Spinal cord (tissue), 10 donors: ENCODE results near the gene SEMA4B. TPM values are rescaled to one million over a fixed set of nuclear protein-coding genes. Genes with fewer than 3 reads are reported as not detected.

ENCODE experiments used
- DNase-seq, 6 donors: peaks; one replicate each; pipeline versions ENCODE4 v3.0.0 to v3.0.0-alpha.2; 2013 to 2015; ENCODE audit warnings: low spot score in 6 of 6, low read depth in 4 of 6
- H3K27ac ChIP-seq: one replicate; pipeline ENCODE4 v1.5.1; 2013; ENCODE audit warnings: low read depth, low read length, control low read depth
- H3K27me3 ChIP-seq: one replicate; pipeline ENCODE4 v1.6.1; 2013; ENCODE audit warnings: low read length; ENCODE audit not compliant: control insufficient read depth, insufficient read depth
- H3K36me3 ChIP-seq: one replicate; pipeline ENCODE4 v1.6.1; 2013; ENCODE audit warnings: low read length; ENCODE audit not compliant: control insufficient read depth, insufficient read depth
- H3K4me1 ChIP-seq: one replicate; pipeline ENCODE4 v1.6.1; 2013; ENCODE audit warnings: low read length; ENCODE audit not compliant: control insufficient read depth, insufficient read depth
- H3K4me3 ChIP-seq: one replicate; pipeline ENCODE4 v1.5.1; 2013; ENCODE audit warnings: low read depth, low read length, control low read depth
- H3K9me3 ChIP-seq: one replicate; pipeline ENCODE4 v1.6.1; 2013; ENCODE audit warnings: low read length; ENCODE audit not compliant: control insufficient read depth, insufficient read depth
- WGBS: methylation state at CpG from one replicate; pipeline ENCODE4 v1.1.5; 2013; ENCODE audit warnings: missing lambda C conversion rate; ENCODE audit not compliant: insufficient coverage; 5-methylcytosine and 5-hydroxymethylcytosine counted together
- polyA plus RNA-seq, 2 donors: library from polyadenylated mRNA; unstranded; fragments of 120-200 nt; gene quantifications; one replicate each; pipeline ENCODE4 v1.2.1, GENCODE V29; 2013; ENCODE audit not compliant: insufficient read length in 2 of 2
- total RNA-seq, 2 donors: library from RNA; depleted of rRNA in 1 of 2; stranded (reverse); fragments of 120-200 nt in 1 of 2; fragments of >200 nt in 1 of 2; gene quantifications; one replicate each; pipeline versions ENCODE4 v1.2.3 to v1.2.4, GENCODE V29; 2013 to 2014
- donor health status: healthy.

The SEMA4B gene
- total and polyA plus RNA-seq, 4 donors, result 12.5 to 67.6 (median 44.8) TPM

GRCh38 chr15:90223441-90224165, 22.5 kb downstream of the SEMA4B start:
- DNase-seq, result no peak
- WGBS, result 96% methylated on average over 21 of the region's 22 CpGs
- Histone ChIP-seq H3K4me3 (no peak overlapping the region), H3K4me1 (peaks cover 22% of the 10 kb centered on the region), H3K9me3 (no peaks in the 10 kb centered on the region), H3K27me3 (no peaks in the 10 kb centered on the region), H3K36me3 (peaks cover 85% of the 10 kb centered on the region), H3K27ac (no peak overlapping the region)

- no peaks in the 10 kb centered on the region for H3K27me3 ChIP-seq
- no peak overlapping the region for H3K27ac ChIP-seq
- DNase-seq, result no peak
- no peak overlapping the region for H3K4me3 ChIP-seq
- H3K9me3 ChIP-seq, result no peaks in the 10 kb centered on the region
- WGBS, result 97% methylated on average over 14 of the region's 17 CpGs
- peaks cover 17% of the 10 kb centered on the region for H3K4me1 ChIP-seq
- peaks cover 88% of the 10 kb centered on the region for H3K36me3 ChIP-seq
Observed at GRCh38 chr15:90225047-90225446, 23.9 kb downstream of the SEMA4B start.

DNA sequence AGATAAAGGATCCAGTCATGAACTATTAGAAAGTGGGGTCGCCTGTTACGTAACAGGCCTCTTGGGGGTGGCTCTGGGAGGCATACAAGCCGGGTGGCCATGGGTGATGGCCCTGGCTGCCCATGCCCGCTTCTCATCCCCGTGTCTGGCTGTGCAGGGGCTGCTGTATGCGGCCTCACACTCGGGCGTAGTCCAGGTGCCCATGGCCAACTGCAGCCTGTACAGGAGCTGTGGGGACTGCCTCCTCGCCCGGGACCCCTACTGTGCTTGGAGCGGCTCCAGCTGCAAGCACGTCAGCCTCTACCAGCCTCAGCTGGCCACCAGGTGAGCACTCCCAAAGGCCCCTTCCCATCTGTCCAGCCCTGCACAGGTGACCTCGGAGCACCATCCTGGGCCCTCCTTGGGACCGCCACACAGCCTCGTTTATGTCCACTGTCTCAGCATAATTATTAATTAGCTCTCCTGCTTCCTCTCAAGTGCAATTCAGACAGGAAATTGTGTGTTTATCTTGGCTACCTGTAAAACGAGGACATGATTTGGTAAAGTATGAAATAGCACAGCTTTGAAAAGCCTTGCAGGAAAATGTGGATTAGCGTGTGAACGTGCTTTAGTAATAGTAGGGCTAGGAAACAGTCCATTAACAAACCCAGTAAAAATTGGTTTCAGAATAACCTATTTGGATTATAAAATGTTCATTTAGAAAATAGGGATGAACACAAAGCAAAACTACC, 24.5 kb downstream of the SEMA4B start:
- 90% methylated on average over 13 of the region's 18 CpGs for WGBS
- peaks cover 89% of the 10 kb centered on the region for H3K36me3 ChIP-seq
- no peak overlapping the region for H3K27ac ChIP-seq

DNA sequence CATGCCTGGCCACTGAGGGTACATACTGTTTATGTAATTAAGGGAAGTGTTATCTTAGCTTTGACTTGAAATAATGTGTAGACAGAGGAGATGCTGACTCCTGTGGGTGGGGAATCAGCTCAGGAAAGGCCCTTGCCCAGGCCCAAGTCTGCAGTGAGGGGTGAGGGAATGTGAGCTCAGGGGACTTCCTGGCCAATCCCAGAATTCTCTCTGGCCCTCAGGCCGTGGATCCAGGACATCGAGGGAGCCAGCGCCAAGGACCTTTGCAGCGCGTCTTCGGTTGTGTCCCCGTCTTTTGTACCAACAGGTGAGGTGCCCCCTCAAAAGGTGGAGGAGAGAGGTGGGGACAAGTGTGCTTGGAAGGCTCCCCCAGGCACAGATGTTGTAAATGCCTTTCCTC, 26.2 kb downstream of the SEMA4B start:
- WGBS, result 95% methylated on average over 6 of the region's 7 CpGs
- no peaks in the 10 kb centered on the region for H3K27me3 ChIP-seq
- H3K9me3 ChIP-seq, result no peaks in the 10 kb centered on the region
- H3K36me3 ChIP-seq, result peaks cover 85% of the 10 kb centered on the region
- H3K27ac ChIP-seq, result no peak overlapping the region
- no peak overlapping the region for H3K4me3 ChIP-seq
- DNase-seq, result no peak
- H3K4me1 ChIP-seq, result peaks cover 14% of the 10 kb centered on the region

More for the DNA sequence above, 24.5 kb downstream of the SEMA4B start:
- no peaks in the 10 kb centered on the region for H3K27me3 ChIP-seq
- no peak for DNase-seq
- peaks cover 22% of the 10 kb centered on the region for H3K4me1 ChIP-seq
- no peaks in the 10 kb centered on the region for H3K9me3 ChIP-seq
- H3K4me3 ChIP-seq, result no peak overlapping the region

DNA sequence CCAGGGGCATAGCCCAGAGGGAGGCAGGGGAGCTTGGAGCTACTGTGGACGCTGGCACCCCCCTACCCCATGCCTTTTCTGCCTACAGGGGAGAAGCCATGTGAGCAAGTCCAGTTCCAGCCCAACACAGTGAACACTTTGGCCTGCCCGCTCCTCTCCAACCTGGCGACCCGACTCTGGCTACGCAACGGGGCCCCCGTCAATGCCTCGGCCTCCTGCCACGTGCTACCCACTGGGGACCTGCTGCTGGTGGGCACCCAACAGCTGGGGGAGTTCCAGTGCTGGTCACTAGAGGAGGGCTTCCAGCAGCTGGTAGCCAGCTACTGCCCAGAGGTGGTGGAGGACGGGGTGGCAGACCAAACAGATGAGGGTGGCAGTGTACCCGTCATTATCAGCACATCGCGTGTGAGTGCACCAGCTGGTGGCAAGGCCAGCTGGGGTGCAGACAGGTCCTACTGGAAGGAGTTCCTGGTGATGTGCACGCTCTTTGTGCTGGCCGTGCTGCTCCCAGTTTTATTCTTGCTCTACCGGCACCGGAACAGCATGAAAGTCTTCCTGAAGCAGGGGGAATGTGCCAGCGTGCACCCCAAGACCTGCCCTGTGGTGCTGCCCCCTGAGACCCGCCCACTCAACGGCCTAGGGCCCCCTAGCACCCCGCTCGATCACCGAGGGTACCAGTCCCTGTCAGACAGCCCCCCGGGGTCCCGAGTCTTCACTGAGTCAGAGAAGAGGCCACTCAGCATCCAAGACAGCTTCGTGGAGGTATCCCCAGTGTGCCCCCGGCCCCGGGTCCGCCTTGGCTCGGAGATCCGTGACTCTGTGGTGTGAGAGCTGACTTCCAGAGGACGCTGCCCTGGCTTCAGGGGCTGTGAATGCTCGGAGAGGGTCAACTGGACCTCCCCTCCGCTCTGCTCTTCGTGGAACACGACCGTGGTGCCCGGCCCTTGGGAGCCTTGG, 27.0 kb downstream of the SEMA4B start:
- Histone ChIP-seq H3K27ac (no peak overlapping the region), H3K4me3 (no peak overlapping the region), H3K4me1 (peaks cover 21% of the 10 kb centered on the region), H3K36me3 (peaks cover 79% of the 10 kb centered on the region), H3K9me3 (no peaks in the 10 kb centered on the region), H3K27me3 (no peaks in the 10 kb centered on the region)
- no peak for DNase-seq
- WGBS, result 94% methylated on average over 37 of the region's 38 CpGs

DNA sequence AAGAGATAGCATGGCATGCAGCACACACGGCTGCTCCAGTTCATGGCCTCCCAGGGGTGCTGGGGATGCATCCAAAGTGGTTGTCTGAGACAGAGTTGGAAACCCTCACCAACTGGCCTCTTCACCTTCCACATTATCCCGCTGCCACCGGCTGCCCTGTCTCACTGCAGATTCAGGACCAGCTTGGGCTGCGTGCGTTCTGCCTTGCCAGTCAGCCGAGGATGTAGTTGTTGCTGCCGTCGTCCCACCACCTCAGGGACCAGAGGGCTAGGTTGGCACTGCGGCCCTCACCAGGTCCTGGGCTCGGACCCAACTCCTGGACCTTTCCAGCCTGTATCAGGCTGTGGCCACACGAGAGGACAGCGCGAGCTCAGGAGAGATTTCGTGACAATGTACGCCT, 27.8 kb downstream of the SEMA4B start:
- peaks cover 70% of the 10 kb centered on the region for H3K36me3 ChIP-seq
- H3K27ac ChIP-seq, result no peak overlapping the region
- WGBS, result 94% methylated on average over 15 of the region's 15 CpGs
- peaks cover 25% of the 10 kb centered on the region for H3K4me1 ChIP-seq
- DNase-seq, result no peak
- no peaks in the 10 kb centered on the region for H3K27me3 ChIP-seq
- H3K9me3 ChIP-seq, result no peaks in the 10 kb centered on the region
- no peak overlapping the region for H3K4me3 ChIP-seq

GRCh38 chr15:90230071-90230494, 29.0 kb downstream of the SEMA4B start:
- DNase-seq, result peak in 1 of 6 donors; percentile 39
- WGBS, result 63% methylated on average over 8 of the region's 12 CpGs
- H3K27me3 ChIP-seq, result no peaks in the 10 kb centered on the region
- peaks cover 59% of the 10 kb centered on the region for H3K36me3 ChIP-seq
- no peak overlapping the region for H3K4me3 ChIP-seq
- H3K27ac ChIP-seq, result no peak overlapping the region
- H3K9me3 ChIP-seq, result no peaks in the 10 kb centered on the region
- peaks cover 27% of the 10 kb centered on the region for H3K4me1 ChIP-seq

- 87% methylated on average over 5 of the region's 8 CpGs for WGBS
- no peak for DNase-seq
- peaks cover 54% of the 10 kb centered on the region for H3K36me3 ChIP-seq
- no peak overlapping the region for H3K4me3 ChIP-seq
- H3K27ac ChIP-seq, result no peak overlapping the region
- H3K9me3 ChIP-seq, result no peaks in the 10 kb centered on the region
- H3K27me3 ChIP-seq, result no peaks in the 10 kb centered on the region
- H3K4me1 ChIP-seq, result peaks cover 27% of the 10 kb centered on the region
Observed at GRCh38 chr15:90230610-90231009, 29.5 kb downstream of the SEMA4B start.
